SK-N-SH (cell line): ENCODE data around the gene RPL15.

Source experiments
- CTCF ChIP-seq: fragments of 200-600 bp; sonication (generic); IDR thresholded peaks from 2 replicates; pipeline ENCODE4 v1.6.1; 2017; ENCODE audit warnings: antibody characterized with exemption, mild to moderate bottlenecking, moderate library complexity
- EP300 ChIP-seq, 2 experiments: IDR thresholded peaks; 2 replicates each; pipeline versions ENCODE4 v1.4.0 to v1.6.1; 2012; ENCODE audit warnings: borderline replicate concordance in 1 of 2, low read depth in 1 of 2, low read length in 1 of 2
- EZH2phosphoT487 ChIP-seq: fragments of 200-600 bp; sonication (generic); IDR thresholded peaks from 2 replicates; pipeline ENCODE4 v1.6.1; 2017; ENCODE audit warnings: low read depth, mixed run types, mild to moderate bottlenecking, antibody characterized with exemption, moderate library complexity, borderline replicate concordance
- FOXM1 ChIP-seq: IDR thresholded peaks from 2 replicates; pipeline ENCODE4 v1.4.0; 2012; ENCODE audit warnings: low read depth, mild to moderate bottlenecking
- MXI1 ChIP-seq: IDR thresholded peaks from 2 replicates; pipeline ENCODE4 v1.6.1; 2012; ENCODE audit warnings: mild to moderate bottlenecking, low read depth, low read length, improper control_type of control experiment
- NRF1 ChIP-seq: IDR thresholded peaks from 2 replicates; pipeline ENCODE4 v1.6.1; 2012; ENCODE audit warnings: low read depth, mild to moderate bottlenecking, low read length
- PBX3 ChIP-seq: IDR thresholded peaks from 2 replicates; pipeline ENCODE4; 2012
- POLR2AphosphoS5 ChIP-seq: IDR thresholded peaks from 2 replicates; pipeline ENCODE4 v1.6.1; 2012; ENCODE audit warnings: low read depth, low read length
- RAD21 ChIP-seq: IDR thresholded peaks from 2 replicates; pipeline ENCODE4 v1.6.1; 2012; ENCODE audit warnings: mild to moderate bottlenecking, low read length
- RCOR1 ChIP-seq: fragments of 150-350 bp; IDR thresholded peaks from 2 replicates; pipeline ENCODE4 v1.6.1; 2017; ENCODE audit warnings: antibody characterized with exemption, low read length
- RXRA ChIP-seq: IDR thresholded peaks from 2 replicates; pipeline ENCODE4 v1.4.0; 2012; ENCODE audit warnings: low read depth, mild to moderate bottlenecking, borderline replicate concordance
- USF1 ChIP-seq: IDR thresholded peaks from 2 replicates; pipeline ENCODE4 v1.4.0; 2012; ENCODE audit warnings: low read depth, borderline replicate concordance
- YY1 ChIP-seq: IDR thresholded peaks from 2 replicates; pipeline ENCODE4 v1.4.0; 2012; ENCODE audit warnings: low read depth, mild to moderate bottlenecking

GRCh38 chr3:23934253-23934652, 17.3 kb downstream of the RPL15 start:
- TF ChIP-seq CTCF: no peak
- TF ChIP-seq POLR2AphosphoS5: no peak
- no peak for TF ChIP-seq NRF1
- TF ChIP-seq MXI1: no peak
- TF ChIP-seq PBX3: no peak
- no peak for TF ChIP-seq RXRA
- TF ChIP-seq FOXM1: no peak
- no peak for TF ChIP-seq YY1
- no peak for TF ChIP-seq RAD21
- no peak for TF ChIP-seq EZH2phosphoT487
- no peak for TF ChIP-seq USF1
- TF ChIP-seq RCOR1: no peak
- no peak for TF ChIP-seq EP300 (IDR thresholded peaks at IDR 0.05; ENCODE audit: borderline replicate concordance in 1 of 2, low read depth in 1 of 2, low read length in 1 of 2)
